H9 (cell line): ENCODE measurements around the gene ZNF433. TPM values are rescaled to one million over a fixed set of nuclear protein-coding genes. Genes with fewer than 3 reads are reported as not detected.

Experiments used
- DNase-seq: peaks from one replicate; pipeline ENCODE4 v3.0.0-alpha.2; 2017
- H2AFZ ChIP-seq: one replicate; pipeline ENCODE4 v1.6.1; 2013; ENCODE audit warnings: mild to moderate bottlenecking, low read length, control low read depth, moderate library complexity
- H2AK5ac ChIP-seq: 2 replicates; pipeline ENCODE4 v1.6.1; 2013; ENCODE audit warnings: low read length, control low read depth, mixed read lengths; ENCODE audit not compliant: insufficient read length
- H2BK120ac ChIP-seq: one replicate; pipeline ENCODE4 v1.6.1; 2013; ENCODE audit warnings: low read depth, mild to moderate bottlenecking, low read length, control low read depth, inconsistent platforms; ENCODE audit not compliant: poor library complexity, severe bottlenecking
- H2BK12ac ChIP-seq: 2 replicates; pipeline ENCODE4 v1.6.1; 2013; ENCODE audit warnings: low read length, control low read depth, mixed read lengths, low read depth; ENCODE audit not compliant: insufficient read length
- H2BK15ac ChIP-seq: 2 replicates; pipeline ENCODE4 v1.6.1; 2013; ENCODE audit warnings: low read depth, low read length, control low read depth
- H2BK20ac ChIP-seq: one replicate; pipeline ENCODE4 v1.6.1; 2013; ENCODE audit warnings: low read depth, mild to moderate bottlenecking, low read length, control low read depth, inconsistent platforms; ENCODE audit not compliant: poor library complexity, severe bottlenecking
- H2BK5ac ChIP-seq: 2 replicates; pipeline ENCODE4 v1.6.1; 2013; ENCODE audit warnings: low read length, control low read depth, mixed read lengths; ENCODE audit not compliant: insufficient read length
- H3K14ac ChIP-seq: 2 replicates; pipeline ENCODE4 v1.6.1; 2013; ENCODE audit warnings: low read length, control low read depth; ENCODE audit not compliant: insufficient read depth
- H3K18ac ChIP-seq: 2 replicates; pipeline ENCODE4 v1.6.1; 2013; ENCODE audit warnings: low read depth, mild to moderate bottlenecking, mixed read lengths, low read length, control low read depth; ENCODE audit not compliant: insufficient read length
- H3K23ac ChIP-seq: 2 replicates; pipeline ENCODE4 v1.6.1; 2013; ENCODE audit warnings: low read length, control low read depth, mixed read lengths, low read depth; ENCODE audit not compliant: insufficient read length
- H3K23me2 ChIP-seq: 2 replicates; pipeline ENCODE4 v1.6.1; 2013; ENCODE audit warnings: low read depth, mild to moderate bottlenecking, mixed read lengths, low read length, control low read depth; ENCODE audit not compliant: insufficient read length, poor library complexity, severe bottlenecking
- H3K27ac ChIP-seq: 2 replicates; pipeline ENCODE4 v1.5.1; 2013; ENCODE audit warnings: low read length, control low read depth, mixed read lengths, low read depth; ENCODE audit not compliant: insufficient read length
- H3K27me3 ChIP-seq: 2 replicates; pipeline ENCODE4 v1.6.1; 2013; ENCODE audit warnings: low read length, control low read depth, inconsistent platforms; ENCODE audit not compliant: insufficient read depth
- H3K4ac ChIP-seq: 2 replicates; pipeline ENCODE4 v1.6.1; 2013; ENCODE audit warnings: low read depth, mild to moderate bottlenecking, control low read depth, inconsistent platforms, low read length, moderate library complexity
- H3K4me1 ChIP-seq: 2 replicates; pipeline ENCODE4 v1.6.1; 2013; ENCODE audit warnings: low read length, control low read depth, inconsistent platforms; ENCODE audit not compliant: insufficient read depth
- H3K4me2 ChIP-seq: 2 replicates; pipeline ENCODE4 v1.6.1; 2013; ENCODE audit warnings: low read length, control low read depth, mixed read lengths; ENCODE audit not compliant: insufficient read length, insufficient read depth
- H3K56ac ChIP-seq: 2 replicates; pipeline ENCODE4 v1.6.1; 2013; ENCODE audit warnings: low read depth, mild to moderate bottlenecking, mixed read lengths, low read length, control low read depth; ENCODE audit not compliant: insufficient read length
- H3K79me1 ChIP-seq: 2 replicates; pipeline ENCODE4 v1.6.1; 2013; ENCODE audit warnings: low read depth, mild to moderate bottlenecking, moderate library complexity, low read length, control low read depth, inconsistent platforms; ENCODE audit not compliant: insufficient read depth, poor library complexity, severe bottlenecking
- H3K79me2 ChIP-seq: 2 replicates; pipeline ENCODE4 v1.6.1; 2013; ENCODE audit warnings: low read length, control low read depth, inconsistent platforms; ENCODE audit not compliant: insufficient read depth
- H3K9ac ChIP-seq: 2 replicates; pipeline ENCODE4 v1.6.1; 2013; ENCODE audit warnings: low read length, control low read depth, mixed read lengths; ENCODE audit not compliant: insufficient read length; ENCODE audit errors: extremely low read depth
- H3K9me3 ChIP-seq: one replicate; pipeline ENCODE4 v1.6.1; 2013; ENCODE audit warnings: low read depth, low read length, inconsistent platforms; ENCODE audit not compliant: control insufficient read depth
- H3T11ph ChIP-seq: one replicate; pipeline ENCODE4 v1.6.1; 2013; ENCODE audit warnings: mild to moderate bottlenecking, low read length, control low read depth, inconsistent platforms
- H4K20me1 ChIP-seq: one replicate; pipeline ENCODE4 v1.6.1; 2013; ENCODE audit not compliant: control insufficient read depth, insufficient read length, insufficient read depth
- H4K5ac ChIP-seq: 2 replicates; pipeline ENCODE4 v1.6.1; 2013; ENCODE audit warnings: low read depth, mild to moderate bottlenecking, mixed read lengths, low read length, control low read depth; ENCODE audit not compliant: insufficient read length
- H4K8ac ChIP-seq: replicated peaks from 2 replicates; pipeline ENCODE4 v1.6.1; 2013; ENCODE audit warnings: low read length, control low read depth, mixed read lengths, low read depth; ENCODE audit not compliant: insufficient read length
- H4K91ac ChIP-seq: 2 replicates; pipeline ENCODE4 v1.6.1; 2013; ENCODE audit warnings: low read depth, mild to moderate bottlenecking, moderate library complexity, mixed read lengths, low read length, control low read depth; ENCODE audit not compliant: insufficient read length
- H3K27ac Mint-ChIP-seq, 3 experiments: 2 replicates in 2 of 3; 3 replicates in 1 of 3; pipeline ENCODE4 v1.8.0; 2020 to 2021; ENCODE audit warnings: mixed read lengths in 3 of 3, mild to moderate bottlenecking in 1 of 3, moderate library complexity in 1 of 3
- H3K27me3 Mint-ChIP-seq: 2 replicates; pipeline ENCODE4 v1.8.0; 2021; ENCODE audit warnings: low read depth, mild to moderate bottlenecking, moderate library complexity, mixed read lengths
- H3K36me3 Mint-ChIP-seq, 3 experiments: 2 replicates in 2 of 3; 3 replicates in 1 of 3; pipeline ENCODE4 v1.8.0; 2020 to 2021; ENCODE audit warnings: low read depth in 3 of 3, mixed read lengths in 3 of 3; ENCODE audit not compliant: insufficient read depth in 1 of 3
- H3K4me1 Mint-ChIP-seq, 2 experiments: 2 replicates each; pipeline ENCODE4 v1.8.0; 2020; ENCODE audit warnings: mixed read lengths in 2 of 2
- H3K4me3 Mint-ChIP-seq, 2 experiments: 2 replicates in 1 of 2; 3 replicates in 1 of 2; pipeline ENCODE4 v1.8.0; 2020 to 2021; ENCODE audit warnings: mild to moderate bottlenecking in 2 of 2, mixed read lengths in 2 of 2, moderate library complexity in 1 of 2
- H3K9me3 Mint-ChIP-seq, 2 experiments: 2 replicates in 1 of 2; 3 replicates in 1 of 2; pipeline ENCODE4 v1.8.0; 2020; ENCODE audit warnings: mild to moderate bottlenecking in 2 of 2, mixed read lengths in 2 of 2, moderate library complexity in 1 of 2
- WGBS: extraction: QIAGEN DNeasy Blood & Tissue Kit; methylation state at CpG from one replicate; pipeline ENCODE4 v1.1.7; 2013; ENCODE audit warnings: missing lambda C conversion rate, low lambda C conversion rate, mixed read lengths; ENCODE audit not compliant: insufficient read length; ENCODE audit errors: extremely low coverage; 5-methylcytosine and 5-hydroxymethylcytosine counted together
- total RNA-seq: library from RNA; stranded (reverse); gene quantifications from 2 replicates; pipeline ENCODE4 v1.2.1, GENCODE V29; 2021
- TF ChIP-seq, protein P1 (sequence below): fragments of 200-600 bp; sonication (generic); conservative IDR thresholded peaks from 3 replicates; pipeline ENCODE4 v1.8.0; 2021; ENCODE audit warnings: antibody characterized with exemption, mild to moderate bottlenecking

ZNF433 gene
- total RNA-seq, 1 experiment from 2014 or later, result 1.9 TPM

DNA sequence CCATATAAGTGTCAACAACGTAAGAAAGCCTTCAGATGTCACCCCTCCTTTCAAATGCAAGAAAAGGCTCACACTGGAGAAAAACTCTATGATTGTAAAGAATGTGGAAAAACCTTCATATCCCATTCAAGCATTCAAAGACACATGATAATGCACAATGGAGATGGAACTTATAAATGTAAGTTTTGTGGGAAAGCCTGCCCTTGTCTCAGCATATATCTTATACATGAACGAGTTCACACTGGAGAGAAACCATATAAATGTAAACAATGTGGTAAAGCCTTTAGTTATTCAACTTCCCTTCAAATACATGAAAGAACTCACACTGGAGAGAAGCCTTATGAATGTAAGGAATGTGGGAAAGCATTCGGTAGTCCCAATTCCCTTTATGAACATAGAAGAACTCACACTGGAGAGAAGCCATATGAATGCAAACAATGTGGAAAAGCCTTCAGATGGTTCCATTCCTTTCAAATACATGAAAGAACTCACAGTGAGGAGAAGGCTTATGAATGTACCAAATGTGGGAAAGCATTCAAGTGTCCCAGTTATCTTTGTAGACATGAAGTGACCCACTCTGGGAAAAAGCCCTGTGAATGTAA, 40.2 kb upstream of the ZNF433 start:
- H3K36me3 Mint-ChIP-seq, result peaks cover 78 to 95% (median 79%) of the 10 kb centered on the region in 3 experiments
- H2BK120ac ChIP-seq, result no peak overlapping the region
- H3K23me2 ChIP-seq, result no peaks in the 10 kb centered on the region
- H4K20me1 ChIP-seq, result no peaks in the 10 kb centered on the region
- H4K5ac ChIP-seq, result no peak overlapping the region
- no peak overlapping the region for H3K56ac ChIP-seq
- peaks cover 76% of the 10 kb centered on the region for H3K9me3 ChIP-seq
- no peaks in the 10 kb centered on the region for H3K79me1 ChIP-seq
- no CpG with 5 or more reads among the region's 3 CpGs for WGBS
- H3K23ac ChIP-seq, result no peak overlapping the region
- no peak overlapping the region for H3K14ac ChIP-seq
- TF ChIP-seq, protein P1, sequence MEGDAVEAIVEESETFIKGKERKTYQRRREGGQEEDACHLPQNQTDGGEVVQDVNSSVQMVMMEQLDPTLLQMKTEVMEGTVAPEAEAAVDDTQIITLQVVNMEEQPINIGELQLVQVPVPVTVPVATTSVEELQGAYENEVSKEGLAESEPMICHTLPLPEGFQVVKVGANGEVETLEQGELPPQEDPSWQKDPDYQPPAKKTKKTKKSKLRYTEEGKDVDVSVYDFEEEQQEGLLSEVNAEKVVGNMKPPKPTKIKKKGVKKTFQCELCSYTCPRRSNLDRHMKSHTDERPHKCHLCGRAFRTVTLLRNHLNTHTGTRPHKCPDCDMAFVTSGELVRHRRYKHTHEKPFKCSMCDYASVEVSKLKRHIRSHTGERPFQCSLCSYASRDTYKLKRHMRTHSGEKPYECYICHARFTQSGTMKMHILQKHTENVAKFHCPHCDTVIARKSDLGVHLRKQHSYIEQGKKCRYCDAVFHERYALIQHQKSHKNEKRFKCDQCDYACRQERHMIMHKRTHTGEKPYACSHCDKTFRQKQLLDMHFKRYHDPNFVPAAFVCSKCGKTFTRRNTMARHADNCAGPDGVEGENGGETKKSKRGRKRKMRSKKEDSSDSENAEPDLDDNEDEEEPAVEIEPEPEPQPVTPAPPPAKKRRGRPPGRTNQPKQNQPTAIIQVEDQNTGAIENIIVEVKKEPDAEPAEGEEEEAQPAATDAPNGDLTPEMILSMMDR, result no peak
- H3K18ac ChIP-seq, result no peak overlapping the region
- no peaks in the 10 kb centered on the region for H3K4me1 ChIP-seq
- H2BK12ac ChIP-seq, result no peak overlapping the region
- H3K4ac ChIP-seq, result no peak overlapping the region
- H3K4me3 Mint-ChIP-seq, result no peak overlapping the region
- H3K4me2 ChIP-seq, result no peak overlapping the region
- H3K9me3 Mint-ChIP-seq, result peaks cover 93 to 97% of the 10 kb centered on the region in 2 experiments
- H4K8ac ChIP-seq, result no peak overlapping the region
- H3K27ac ChIP-seq, result no peak overlapping the region
- no peak overlapping the region for H2BK20ac ChIP-seq
- H3K27ac Mint-ChIP-seq, result no peak overlapping the region
- H3K4me1 Mint-ChIP-seq, result no peaks in the 10 kb centered on the region
- no peak overlapping the region for H3T11ph ChIP-seq
- no peak overlapping the region for H4K91ac ChIP-seq
- no peak overlapping the region for H2AK5ac ChIP-seq
- H3K79me2 ChIP-seq, result no peaks in the 10 kb centered on the region
- no peak overlapping the region for H3K9ac ChIP-seq
- DNase-seq, result no peak
- no peaks in the 10 kb centered on the region for H3K27me3 ChIP-seq
- H2BK15ac ChIP-seq, result no peak overlapping the region
- no peak overlapping the region for H2BK5ac ChIP-seq
- no peak overlapping the region for H2AFZ ChIP-seq
- peaks cover 9% of the 10 kb centered on the region for H3K27me3 Mint-ChIP-seq
